AML-193 (cell line): ENCODE data around the gene ZNF343.
A peak's percentile ranks its signal among the peaks of the same experiment; 100 is the strongest.

Experiments used
- DNase-seq, 2 experiments: peaks; one replicate each; lab custom pipeline; 2025; lab: John Stamatoyannopoulos, UW

The ZNF343 gene

DNA sequence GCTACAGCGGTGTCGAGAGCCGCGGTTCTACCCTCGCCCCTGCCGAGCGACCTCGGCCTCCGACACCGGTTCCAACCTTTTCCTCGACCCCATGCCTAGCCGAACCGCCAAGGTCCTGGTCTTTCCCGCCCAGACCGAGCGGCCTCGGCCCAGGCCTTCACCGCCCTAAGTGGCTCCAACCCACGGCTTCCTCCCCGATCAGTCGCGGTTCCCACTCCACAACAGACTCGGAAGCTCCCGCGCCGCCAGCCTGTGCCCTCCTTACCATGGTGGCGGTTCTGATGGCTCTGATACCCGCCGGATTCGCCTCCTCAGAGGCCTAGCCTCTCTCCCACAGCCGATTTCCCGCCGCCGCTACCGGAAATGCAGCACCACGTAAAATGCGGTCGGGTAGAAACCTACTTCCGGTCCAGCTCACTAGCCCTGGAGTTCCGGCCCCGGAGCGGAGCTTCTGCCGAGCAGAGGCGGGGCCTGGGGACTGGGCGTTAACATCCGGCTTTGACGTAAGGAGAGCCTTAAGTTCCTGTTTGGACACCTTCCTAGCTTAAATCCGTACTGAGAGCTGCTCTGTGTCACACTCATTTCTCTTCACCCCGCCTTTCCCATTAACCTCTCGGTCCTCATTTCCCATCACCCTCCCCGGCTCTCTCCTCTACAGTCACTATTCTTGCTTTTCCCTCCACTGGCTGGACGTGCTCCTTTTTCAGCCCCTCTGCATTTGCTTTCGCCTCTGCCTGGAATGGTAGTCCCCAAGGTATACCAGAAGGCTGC, 38.1 kb downstream of the ZNF343 start, which contains the start of gene SNRPB:
SNRPB (minus strand) TSS at position 367 of the 771 bp plus-strand sequence; CDS start at position 268, 99 bp downstream.
- DNase-seq = peak; percentile 97 to 98

GRCh38 chr20:2469991-2470422, 38.7 kb downstream of the ZNF343 start:
- peak; percentile 31 to 33 for DNase-seq

- no peak for DNase-seq
Measured at GRCh38 chr20:2468581-2469407, 39.9 kb downstream of the ZNF343 start.

- no peak for DNase-seq
Measured at GRCh38 chr20:2467412-2467811, 41.3 kb downstream of the ZNF343 start.

DNA sequence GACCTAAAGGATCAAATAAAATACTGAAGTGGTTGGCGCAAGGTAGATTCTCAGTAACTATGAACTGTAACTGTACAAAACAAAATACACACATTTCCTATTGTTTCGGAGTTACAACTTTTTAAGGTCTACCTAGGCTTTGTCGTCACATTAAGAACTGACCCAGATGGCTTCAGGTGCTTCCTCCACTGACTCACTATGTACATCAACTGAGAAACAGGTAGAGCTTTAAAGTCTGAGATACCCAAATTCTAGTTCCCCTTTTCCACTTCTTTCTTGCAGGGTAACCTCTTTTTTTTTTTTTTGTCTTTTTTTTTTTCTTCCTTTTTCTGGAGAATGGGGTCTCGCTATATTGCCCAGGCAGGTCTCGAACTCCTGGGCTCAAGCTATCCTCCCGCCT, 43.6 kb downstream of the ZNF343 start:
- no peak for DNase-seq

DNA sequence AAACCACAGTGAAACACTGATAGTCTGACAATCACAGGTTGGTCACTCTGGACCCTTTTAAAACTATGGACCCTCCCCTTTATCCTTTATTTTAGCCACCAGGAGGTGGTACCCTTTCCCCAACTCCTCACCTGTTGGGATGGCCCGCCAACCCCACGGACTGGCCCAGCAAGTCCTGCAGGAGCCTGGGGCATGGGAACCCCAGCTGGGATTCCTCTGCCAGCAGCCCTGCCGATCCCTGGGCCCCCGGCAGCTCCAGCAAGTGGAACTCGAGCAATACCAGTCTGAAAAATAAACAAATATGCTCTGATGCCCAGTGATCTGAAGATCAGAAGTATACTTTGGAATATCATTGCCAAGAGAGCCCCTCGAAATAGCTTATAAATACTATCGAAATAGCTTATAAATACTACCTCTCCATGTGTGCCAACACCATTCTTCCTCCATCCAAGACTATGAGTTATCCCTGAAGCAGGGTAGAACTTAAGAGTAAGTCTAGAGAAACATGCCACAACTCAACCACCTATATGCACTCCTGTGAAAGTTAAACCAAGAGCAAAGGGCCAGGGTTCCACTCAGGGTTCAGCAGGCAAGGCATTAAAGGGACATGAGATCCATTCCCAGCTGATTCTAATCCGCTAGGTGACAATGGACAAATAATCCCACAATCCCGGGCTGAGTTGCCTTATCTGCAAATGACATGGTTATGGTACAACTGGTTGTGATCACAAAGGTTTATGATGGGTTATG, 44.9 kb downstream of the ZNF343 start:
- no peak for DNase-seq

DNA sequence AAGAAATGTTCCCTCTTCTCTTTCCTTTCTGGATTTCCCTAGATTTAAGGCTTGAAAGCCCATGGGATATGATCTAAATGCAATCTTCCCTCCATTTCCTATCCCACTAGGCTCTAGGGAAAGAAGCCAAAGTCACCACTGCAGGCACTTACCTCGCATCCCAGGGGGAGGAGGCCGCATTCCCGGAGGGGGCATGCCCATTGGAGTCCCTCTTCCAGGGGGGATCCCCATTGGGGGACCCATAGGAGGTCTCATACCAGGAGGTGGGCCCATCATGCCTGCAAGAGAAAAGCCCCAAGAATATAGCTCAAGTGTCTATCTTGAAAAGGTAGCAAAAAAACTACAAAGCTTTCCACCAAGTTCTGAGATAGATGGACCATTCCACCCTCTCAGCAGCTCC, 46.2 kb downstream of the ZNF343 start:
- no peak for DNase-seq

GRCh38 chr20:2460752-2461424, 47.8 kb downstream of the ZNF343 start:
- DNase-seq = no peak

- DNase-seq = no peak
Measured at GRCh38 chr20:2459981-2460751, 48.5 kb downstream of the ZNF343 start.

- no peak for DNase-seq
Measured at GRCh38 chr20:2458919-2459499, 49.7 kb downstream of the ZNF343 start.

- DNase-seq = no peak
Measured at GRCh38 chr20:2455771-2456497, 52.8 kb downstream of the ZNF343 start.

DNA sequence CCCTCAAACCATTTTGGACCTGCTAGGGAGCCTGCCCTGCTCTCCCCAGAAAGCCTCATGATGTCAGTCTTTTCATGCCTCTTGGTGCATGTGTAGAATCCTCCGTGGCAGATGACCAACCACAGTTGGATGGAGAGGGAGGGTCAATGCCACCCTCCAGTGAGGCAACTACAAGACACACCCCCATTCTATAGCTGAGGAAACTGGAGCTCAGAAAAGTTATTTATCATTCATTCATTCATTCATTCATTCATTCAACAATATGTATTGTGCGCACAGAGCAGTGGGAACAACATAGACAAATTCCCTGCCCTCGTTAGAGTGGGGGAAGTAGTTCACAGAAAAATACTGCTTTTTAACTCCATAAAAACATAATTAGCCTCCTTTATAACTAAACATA, 54.9 kb downstream of the ZNF343 start:
- DNase-seq = no peak

DNA sequence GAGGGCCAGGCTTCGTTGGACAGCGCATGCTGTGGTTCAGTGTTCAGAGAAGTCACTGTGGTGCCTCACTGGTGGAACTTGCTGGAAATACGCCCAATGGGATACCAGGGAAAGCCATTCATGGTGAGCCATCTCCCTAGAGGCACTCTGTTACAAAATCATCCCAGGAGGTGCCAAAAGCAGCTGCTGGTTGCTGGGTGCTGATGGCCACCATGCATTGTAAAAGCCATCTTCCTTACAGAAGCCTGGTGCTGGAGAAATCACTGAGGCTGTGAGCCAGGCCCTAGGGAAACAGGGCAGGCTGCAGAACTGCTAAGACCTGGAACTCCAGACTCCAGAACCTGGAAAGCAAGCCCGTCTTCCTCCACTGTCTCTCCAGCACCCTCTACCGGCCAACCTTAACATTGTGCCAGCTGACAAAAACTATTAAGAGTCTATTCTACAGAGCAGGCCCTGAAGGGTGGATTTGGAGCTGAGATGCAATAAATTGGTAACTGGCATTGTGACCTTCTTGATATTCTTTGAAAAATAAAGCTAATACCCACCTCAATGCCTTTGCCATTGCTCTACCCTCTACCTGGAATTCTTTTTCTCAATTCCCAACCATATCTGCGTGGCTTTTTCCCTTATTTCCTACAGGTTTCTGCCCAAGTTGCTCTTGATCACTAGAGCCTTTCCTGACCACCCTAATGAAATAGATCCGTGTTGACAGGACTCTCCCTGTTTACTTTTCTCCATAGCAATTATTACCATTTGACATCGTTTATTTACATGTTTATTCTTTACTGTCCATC, 56.6 kb downstream of the ZNF343 start:
- peak; percentile 29 to 38 for DNase-seq

DNA sequence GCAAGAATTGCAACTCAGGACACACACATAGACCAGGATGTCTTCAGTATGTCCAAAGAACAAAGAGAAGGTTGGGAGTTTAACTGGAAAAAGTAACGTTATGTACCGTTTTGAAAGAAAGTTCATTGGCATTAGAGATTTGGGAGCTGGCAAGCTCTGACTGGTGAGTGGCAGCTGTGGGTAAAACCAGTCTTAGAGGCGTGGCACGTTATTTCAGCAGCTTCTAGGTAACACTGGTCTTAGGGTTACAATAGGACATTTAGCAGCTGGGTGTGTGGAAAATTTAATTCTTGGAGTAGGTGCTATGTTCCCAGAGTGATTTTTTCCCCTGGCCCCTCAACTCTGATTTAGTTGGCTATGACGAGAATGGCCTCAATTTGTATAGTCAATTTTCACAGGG, 57.3 kb downstream of the ZNF343 start:
- DNase-seq = no peak

- no peak for DNase-seq
Measured at GRCh38 chr20:2449386-2449785, 59.3 kb downstream of the ZNF343 start.

GRCh38 chr20:2446845-2447244, 61.9 kb downstream of the ZNF343 start:
- no peak for DNase-seq
